ENCODE data around the gene FAM32A. TPM values are rescaled to one million over a fixed set of nuclear protein-coding genes. Genes with fewer than 3 reads are reported as not detected.

Gene FAM32A
- total RNA-seq, 1 donor from 2014 or later: 74.4 TPM

GRCh38 chr19:16233081-16233776 lies 48.0 kb downstream of the FAM32A start:
- H3K36me3 ChIP-seq: peaks cover 73 to 82% of the 10 kb centered on the region in 2 donors
- no peak overlapping the region for H3K27ac ChIP-seq
- no peak for DNase-seq (ENCODE audit: low spot score in 2 of 2)
- H3K4me1 ChIP-seq: no peaks in the 10 kb centered on the region
- H3K27me3 ChIP-seq: no peaks in the 10 kb centered on the region
- no peak for TF ChIP-seq CTCF (IDR thresholded peaks at IDR 0.05)
- no peak overlapping the region for H3K4me3 ChIP-seq
- intact Hi-C loops (cut with DNase I): no loop called here
- no peaks in the 10 kb centered on the region for H3K9me3 ChIP-seq

- H3K36me3 ChIP-seq: peaks cover 66 to 74% of the 10 kb centered on the region in 2 donors
- no peak for DNase-seq (ENCODE audit: low spot score in 2 of 2)
These were observed 48.8 kb downstream of the FAM32A start for GRCh38 chr19:16233836-16234551.

GRCh38 chr19:16234552-16235445 lies 49.6 kb downstream of the FAM32A start:
- Histone ChIP-seq H3K4me3 (no peak overlapping the region), H3K4me1 (no peaks in the 10 kb centered on the region), H3K27me3 (no peaks in the 10 kb centered on the region), H3K27ac (no peak overlapping the region), H3K36me3 (peaks cover 57 to 66% of the 10 kb centered on the region in 2 donors), H3K9me3 (no peaks in the 10 kb centered on the region)
- no peak for DNase-seq (ENCODE audit: low spot score in 2 of 2)
- intact Hi-C loops (cut with DNase I): no loop called here
- TF ChIP-seq CTCF (IDR thresholded peaks at IDR 0.05): no peak

More at GRCh38 chr19:16233836-16234551, 48.8 kb downstream of the FAM32A start:
- TF ChIP-seq CTCF (IDR thresholded peaks at IDR 0.05): no peak
- intact Hi-C loops (cut with DNase I): no loop called here
- no peak overlapping the region for H3K27ac ChIP-seq
- no peaks in the 10 kb centered on the region for H3K27me3 ChIP-seq
- H3K9me3 ChIP-seq: no peaks in the 10 kb centered on the region
- H3K4me1 ChIP-seq: no peaks in the 10 kb centered on the region
- H3K4me3 ChIP-seq: no peak overlapping the region

- Histone ChIP-seq H3K27ac (no peak overlapping the region), H3K27me3 (no peaks in the 10 kb centered on the region), H3K4me3 (no peak overlapping the region), H3K9me3 (no peaks in the 10 kb centered on the region), H3K4me1 (no peaks in the 10 kb centered on the region), H3K36me3 (peaks cover 51 to 56% of the 10 kb centered on the region in 2 donors)
- intact Hi-C loops (cut with DNase I): no loop called here
- no peak for DNase-seq (ENCODE audit: low spot score in 2 of 2)
- no peak for TF ChIP-seq CTCF (IDR thresholded peaks at IDR 0.05)
These were observed 50.8 kb downstream of the FAM32A start for GRCh38 chr19:16235811-16236652.

Other genes starting within 250 kb of the FAM32A start
- gene OR10H4, start 236.4 kb upstream of the FAM32A start, total RNA-seq: not detected
- gene TPM4, start 108.9 kb upstream of the FAM32A start, total RNA-seq: 619 TPM
- 35.1 TPM for gene RAB8A, start 73.5 kb upstream of the FAM32A start, total RNA-seq
- gene HSH2D, start 41.7 kb upstream of the FAM32A start, total RNA-seq: not detected
- not detected for gene CIB3, start 11.9 kb upstream of the FAM32A start, total RNA-seq
- gene AP1M1, start 12.5 kb downstream of the FAM32A start, total RNA-seq: 162 TPM
- gene KLF2, start 139.4 kb downstream of the FAM32A start, total RNA-seq: 281 TPM